ENCODE measurements around the gene RHOD.

- no peak for TF ChIP-seq EZH2 (IDR thresholded peaks at IDR 0.05)
- no peak for TF ChIP-seq POLR2AphosphoS5 (IDR thresholded peaks at IDR 0.05; ENCODE audit: borderline replicate concordance, low read depth, low read length)
- TF ChIP-seq FOXP2 (optimal IDR thresholded peaks at IDR 0.05; ENCODE audit: control extremely low read depth, extremely low read length, insufficient read depth), result no peak
Measured at GRCh38 chr11:67025750-67026149, 30.9 kb upstream of the RHOD start.
